HepG2 (cell line): ENCODE measurements around the gene TREML4. TPM values are rescaled to one million over a fixed set of nuclear protein-coding genes. Genes with fewer than 3 reads are reported as not detected.

Experiments used
- ATAC-seq: fragments of 200-7000 bp; cut with Tn5 transposase; 3 replicates; pipeline ENCODE4 v1.9.1; 2020; ENCODE audit warnings: mild to moderate bottlenecking, moderate library complexity
- BruUV-seq: library from RNA; stranded (reverse); fragments of 400-500 nt; replicated peaks from 2 replicates; lab custom pipeline; 2021; lab: Mats Ljungman, UMichigan
- CTCF ChIA-PET: fragments of 300-600 bp; formaldehyde crosslinking; extraction: SDS; loops from one replicate; lab custom pipeline; 2021; ENCODE audit warnings: low total read pairs, inconsistent platforms, low intra/inter-chr PET ratio; lab: Yijun Ruan, JAX
- POLR2A ChIA-PET: fragments of 350-600 bp; sonication (Branson Sonifier 250); formaldehyde crosslinking; loops from one replicate; lab custom pipeline; 2020; ENCODE audit warnings: antibody characterized with exemption, inconsistent platforms; lab: Yijun Ruan, JAX
- DNase-seq: peaks from one replicate; pipeline ENCODE4 v3.0.0-alpha.2; 2015; ENCODE audit warnings: low spot score
- FAIRE-seq: peaks from 3 replicates; lab custom pipeline; 2011; peaks lifted over from hg19 to GRCh38; lab: Jason Lieb, UNC
- H2AFZ ChIP-seq: one replicate; pipeline ENCODE4 v1.6.1; 2011; ENCODE audit warnings: low read length, inconsistent platforms
- H3K27ac ChIP-seq: fragments of 300-600 bp; 3 replicates; pipeline ENCODE4 v1.8.0; 2011; ENCODE audit warnings: mixed run types, mild to moderate bottlenecking, mixed read lengths, low read length, inconsistent platforms; ENCODE audit not compliant: insufficient read depth; ENCODE audit errors: extremely low read length
- H3K27me3 ChIP-seq, 2 experiments: fragments of 200-600 bp in 1 of 2; 2 replicates in 1 of 2; 3 replicates in 1 of 2; pipeline versions ENCODE4 v1.6.0 to v1.8.0; 2011; ENCODE audit warnings: low read length in 2 of 2, mild to moderate bottlenecking in 2 of 2, moderate library complexity in 2 of 2, inconsistent platforms in 1 of 2; ENCODE audit not compliant: insufficient read depth in 2 of 2, control insufficient read depth in 1 of 2
- H3K36me3 ChIP-seq, 2 experiments: fragments of 200-600 bp in 1 of 2; replicated peaks in 1 of 2; 2 replicates in 1 of 2; 3 replicates in 1 of 2; pipeline versions ENCODE4 v1.5.1 to v1.8.0; 2011; ENCODE audit warnings: low read length in 2 of 2, inconsistent platforms in 1 of 2; ENCODE audit not compliant: insufficient read depth in 2 of 2, control insufficient read depth in 1 of 2
- H3K4me1 ChIP-seq: 2 replicates; pipeline ENCODE4 v1.5.1; 2012; ENCODE audit warnings: low read length, inconsistent platforms; ENCODE audit not compliant: insufficient read depth
- H3K4me2 ChIP-seq: 2 replicates; pipeline ENCODE4 v1.6.0; 2011; ENCODE audit warnings: low read depth, low read length, inconsistent platforms
- H3K4me3 ChIP-seq, 3 experiments: fragments of 200-600 bp in 1 of 3; sonication (generic), shearing (Covaris generic) in 1 of 3; replicated peaks in 1 of 3; 2 replicates each; pipeline ENCODE4 v1.5.1; 2011 to 2016; ENCODE audit warnings: low read length in 3 of 3, inconsistent platforms in 2 of 3, low read depth in 2 of 3, mild to moderate bottlenecking in 2 of 3, control low read depth in 1 of 3, mixed read lengths in 1 of 3; ENCODE audit not compliant: insufficient read depth in 1 of 3
- H3K79me2 ChIP-seq: one replicate; pipeline ENCODE4 v1.6.1; 2011; ENCODE audit warnings: low read length, inconsistent platforms; ENCODE audit not compliant: insufficient read depth
- H3K9ac ChIP-seq: 2 replicates; pipeline ENCODE4 v1.6.0; 2011; ENCODE audit warnings: mild to moderate bottlenecking, low read depth, low read length, inconsistent platforms; ENCODE audit not compliant: insufficient read depth
- H3K9me3 ChIP-seq: 2 replicates; pipeline ENCODE4 v1.5.1; 2012; ENCODE audit warnings: mild to moderate bottlenecking, low read length
- H4K20me1 ChIP-seq: 2 replicates; pipeline ENCODE4 v1.6.0; 2011; ENCODE audit warnings: inconsistent platforms, mild to moderate bottlenecking, low read length, moderate library complexity; ENCODE audit not compliant: insufficient read depth
- ELF3 ChIP-seq: IDR thresholded peaks from 2 replicates; pipeline ENCODE4 v1.6.1; 2016; ENCODE audit warnings: missing genetic modification reagents, missing compliant biosample characterization
- ELF4 ChIP-seq: sonication (generic); formaldehyde crosslinking; IDR thresholded peaks from 2 replicates; pipeline ENCODE4 v1.5.0; 2020; ENCODE audit warnings: missing genetic modification reagents, mild to moderate bottlenecking, moderate library complexity, borderline replicate concordance
- REPIN1 ChIP-seq: sonication (generic); formaldehyde crosslinking; IDR thresholded peaks from 2 replicates; pipeline ENCODE4 v1.8.0; 2022; ENCODE audit warnings: missing genetic modification reagents, low read depth, mild to moderate bottlenecking, borderline replicate concordance
- RFXANK ChIP-seq: IDR thresholded peaks from 2 replicates; pipeline ENCODE4 v1.6.1; 2016
- TOPORS ChIP-seq: sonication (generic); formaldehyde crosslinking; IDR thresholded peaks from 2 replicates; pipeline ENCODE4 v1.8.0; 2023; ENCODE audit warnings: mild to moderate bottlenecking, missing genetic modification reagents
- ZNF282 ChIP-seq: fragments of 450-650 bp; IDR thresholded peaks from 2 replicates; pipeline ENCODE4 v1.6.1; 2018; ENCODE audit not compliant: partially characterized antibody
- ZNF605 ChIP-seq: sonication (generic); formaldehyde crosslinking; IDR thresholded peaks from 2 replicates; pipeline ENCODE4 v1.8.0; 2022; ENCODE audit warnings: mild to moderate bottlenecking, missing genetic modification reagents
- ZNF777 ChIP-seq: sonication (generic); formaldehyde crosslinking; IDR thresholded peaks from 2 replicates; pipeline ENCODE4 v1.4.0; 2020; ENCODE audit warnings: missing genetic modification reagents
- ZNF883 ChIP-seq: sonication (generic); formaldehyde crosslinking; IDR thresholded peaks from 2 replicates; pipeline ENCODE4 v1.5.1; 2020; ENCODE audit warnings: mild to moderate bottlenecking, missing genetic modification reagents; ENCODE audit errors: not compliant biosample characterization
- WGBS: methylation state at CpG from one replicate; pipeline ENCODE4 v1.1.6; 2017; ENCODE audit warnings: low lambda C conversion rate; 5-methylcytosine and 5-hydroxymethylcytosine counted together
- in situ Hi-C: cut with HindIII; loops from 2 replicates; pipeline ENCODE4 v1.10.0; 2017; ENCODE audit warnings: low pct_unique_long_range_greater_than_20kb; ENCODE audit not compliant: extremely low pct_ligation_motif_present
- intact Hi-C: fragments of 100-400 bp; cut with micrococcal nuclease; formaldehyde crosslinking; loops from one replicate; pipeline ENCODE4 v1.10.0; 2022; ENCODE audit not compliant: unreplicated experiment
- polyA plus RNA-seq, 8 experiments: library from polyadenylated mRNA; depleted of rRNA in 3 of 8; stranded (reverse) in 7 of 8; unstranded in 1 of 8; fragments of >200 nt; fragmentation: Illumina TruSeq in 4 of 8; extraction: Trizol in 4 of 8; gene quantifications; 2 replicates each; pipeline versions ENCODE4 v1.2.1 to v1.2.3, GENCODE V29; 2011 to 2016; ENCODE audit warnings: low read depth in 4 of 8, missing spikeins in 1 of 8, mixed read lengths in 1 of 8; ENCODE audit not compliant: insufficient read depth in 1 of 8
- total RNA-seq, 5 experiments: library from RNA; depleted of rRNA; stranded (reverse); fragments of >200 nt; fragmentation: Illumina TruSeq; extraction: Trizol; gene quantifications; 2 replicates each; pipeline ENCODE4 v1.2.3, GENCODE V29; 2016; ENCODE audit warnings: low read depth in 1 of 5
- TF ChIP-seq, protein P1 (sequence below): sonication (generic); formaldehyde crosslinking; IDR thresholded peaks from 2 replicates; pipeline ENCODE4 v1.8.0; 2022; ENCODE audit warnings: mild to moderate bottlenecking, missing genetic modification reagents, borderline replicate concordance
- TF ChIP-seq, protein P2 (sequence below): sonication (generic); formaldehyde crosslinking; IDR thresholded peaks from 2 replicates; pipeline ENCODE4 v1.4.0; 2020; ENCODE audit warnings: missing genetic modification reagents, mild to moderate bottlenecking, borderline replicate concordance
- TF ChIP-seq, protein P3 (sequence below): sonication (generic); formaldehyde crosslinking; IDR thresholded peaks from 2 replicates; pipeline ENCODE4 v1.4.0; 2020; ENCODE audit warnings: missing genetic modification reagents, borderline replicate concordance
- TF ChIP-seq, protein P4 (sequence below): IDR thresholded peaks from 2 replicates; pipeline ENCODE4 v1.6.1; 2016; ENCODE audit warnings: mild to moderate bottlenecking, missing biosample characterization, missing genetic modification reagents

TREML4 gene
- total and polyA plus RNA-seq, 2 of the 13 experiments (the other 11 are each of a cell fraction or from before 2014, with no cell fraction given) = not detected

DNA sequence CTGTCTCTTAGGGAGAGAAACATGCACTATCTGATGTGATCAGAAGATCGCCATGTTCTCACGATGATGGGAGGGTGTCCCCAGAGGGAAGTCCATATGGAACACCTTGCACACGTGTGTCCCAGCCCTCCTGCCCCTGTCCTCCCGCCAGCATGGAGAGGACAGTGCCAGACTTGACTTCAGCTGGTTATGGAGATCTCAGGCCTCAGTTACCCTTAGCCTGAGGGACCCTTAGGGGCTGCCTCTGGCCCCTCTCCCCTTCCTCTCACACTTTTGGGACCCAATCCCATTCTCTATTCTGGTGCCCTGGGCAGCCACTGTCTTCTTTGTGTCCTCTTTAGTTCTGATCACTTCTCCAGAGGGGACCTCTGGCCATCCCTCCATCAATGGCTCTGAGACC, 1.6 kb downstream of the TREML4 start:
- ATAC-seq = no peak

DNA sequence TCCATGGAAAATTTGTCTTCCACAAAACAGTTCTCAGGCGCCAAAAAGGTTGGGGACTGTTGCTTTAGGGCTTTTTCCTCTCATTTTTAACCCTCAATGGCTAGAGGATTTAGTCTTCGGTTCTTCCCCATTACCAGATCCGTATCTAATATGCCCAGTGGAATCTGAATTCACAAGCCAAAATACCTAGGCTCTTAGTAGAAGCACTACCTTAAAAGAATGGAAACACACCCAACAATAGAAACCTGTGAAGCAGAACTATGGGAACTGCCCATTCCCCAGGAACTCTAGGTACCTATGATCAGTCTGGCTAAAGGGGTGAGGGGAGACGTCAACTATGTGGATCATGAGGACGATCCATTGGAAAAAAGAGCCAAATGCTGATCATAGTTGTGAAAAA, 3.1 kb downstream of the TREML4 start:
- ChIA-PET POLR2A (no interaction called here), CTCF (no interaction called here)
- intact Hi-C loops = no loop called here
- WGBS = 4% methylated on average over 5 of the region's 5 CpGs
- H3K4me3 ChIP-seq = no peak overlapping the region
- no peaks in the 10 kb centered on the region for H3K9me3 ChIP-seq
- H3K4me1 ChIP-seq = no peaks in the 10 kb centered on the region
- H3K36me3 ChIP-seq = no peaks in the 10 kb centered on the region
- no peak for FAIRE-seq
- H3K27me3 ChIP-seq = peaks cover 0 to 17% of the 10 kb centered on the region in 2 experiments; a peak in 2 of 5 replicates
- no peak overlapping the region for H3K9ac ChIP-seq
- H4K20me1 ChIP-seq = no peaks in the 10 kb centered on the region
- BruUV-seq = no TSS peak
- H2AFZ ChIP-seq = no peak overlapping the region
- no peak overlapping the region for H3K4me2 ChIP-seq
- no peaks in the 10 kb centered on the region for H3K79me2 ChIP-seq
- no peak overlapping the region for H3K27ac ChIP-seq
- TF ChIP-seq ELF3 (CRISPR knock-in tag) (no peak), TOPORS (CRISPR knock-in tag) (no peak), ZNF282 (no peak), ZNF777 (CRISPR knock-in tag) (no peak)
- TF ChIP-seq, protein P1, sequence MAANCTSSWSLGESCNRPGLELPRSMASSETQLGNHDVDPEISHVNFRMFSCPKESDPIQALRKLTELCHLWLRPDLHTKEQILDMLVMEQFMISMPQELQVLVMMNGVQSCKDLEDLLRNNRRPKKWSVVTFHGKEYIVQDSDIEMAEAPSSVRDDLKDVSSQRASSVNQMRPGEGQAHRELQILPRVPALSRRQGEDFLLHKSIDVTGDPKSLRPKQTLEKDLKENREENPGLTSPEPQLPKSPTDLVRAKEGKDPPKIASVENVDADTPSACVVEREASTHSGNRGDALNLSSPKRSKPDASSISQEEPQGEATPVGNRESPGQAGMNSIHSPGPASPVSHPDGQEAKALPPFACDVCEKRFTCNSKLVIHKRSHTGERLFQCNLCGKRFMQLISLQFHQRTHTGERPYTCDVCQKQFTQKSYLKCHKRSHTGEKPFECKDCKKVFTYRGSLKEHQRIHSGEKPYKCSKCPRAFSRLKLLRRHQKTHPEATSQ (CRISPR knock-in tag) = no peak
- TF ChIP-seq, protein P2, sequence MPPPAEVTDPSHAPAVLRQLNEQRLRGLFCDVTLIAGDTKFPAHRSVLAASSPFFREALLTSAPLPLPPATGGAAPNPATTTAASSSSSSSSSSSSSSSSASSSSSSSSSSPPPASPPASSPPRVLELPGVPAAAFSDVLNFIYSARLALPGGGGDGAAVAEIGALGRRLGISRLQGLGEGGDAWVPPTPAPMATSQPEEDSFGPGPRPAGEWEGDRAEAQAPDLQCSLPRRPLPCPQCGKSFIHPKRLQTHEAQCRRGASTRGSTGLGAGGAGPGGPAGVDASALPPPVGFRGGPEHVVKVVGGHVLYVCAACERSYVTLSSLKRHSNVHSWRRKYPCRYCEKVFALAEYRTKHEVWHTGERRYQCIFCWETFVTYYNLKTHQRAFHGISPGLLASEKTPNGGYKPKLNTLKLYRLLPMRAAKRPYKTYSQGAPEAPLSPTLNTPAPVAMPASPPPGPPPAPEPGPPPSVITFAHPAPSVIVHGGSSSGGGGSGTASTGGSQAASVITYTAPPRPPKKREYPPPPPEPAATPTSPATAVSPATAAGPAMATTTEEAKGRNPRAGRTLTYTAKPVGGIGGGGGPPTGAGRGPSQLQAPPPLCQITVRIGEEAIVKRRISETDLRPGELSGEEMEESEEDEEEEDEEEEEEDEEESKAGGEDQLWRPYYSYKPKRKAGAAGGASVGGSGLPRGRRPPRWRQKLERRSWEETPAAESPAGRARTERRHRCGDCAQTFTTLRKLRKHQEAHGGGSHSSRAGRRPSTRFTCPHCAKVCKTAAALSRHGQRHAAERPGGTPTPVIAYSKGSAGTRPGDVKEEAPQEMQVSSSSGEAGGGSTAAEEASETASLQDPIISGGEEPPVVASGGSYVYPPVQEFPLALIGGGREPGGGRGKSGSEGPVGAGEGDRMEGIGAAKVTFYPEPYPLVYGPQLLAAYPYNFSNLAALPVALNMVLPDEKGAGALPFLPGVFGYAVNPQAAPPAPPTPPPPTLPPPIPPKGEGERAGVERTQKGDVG = no peak
- TF ChIP-seq, protein P3, sequence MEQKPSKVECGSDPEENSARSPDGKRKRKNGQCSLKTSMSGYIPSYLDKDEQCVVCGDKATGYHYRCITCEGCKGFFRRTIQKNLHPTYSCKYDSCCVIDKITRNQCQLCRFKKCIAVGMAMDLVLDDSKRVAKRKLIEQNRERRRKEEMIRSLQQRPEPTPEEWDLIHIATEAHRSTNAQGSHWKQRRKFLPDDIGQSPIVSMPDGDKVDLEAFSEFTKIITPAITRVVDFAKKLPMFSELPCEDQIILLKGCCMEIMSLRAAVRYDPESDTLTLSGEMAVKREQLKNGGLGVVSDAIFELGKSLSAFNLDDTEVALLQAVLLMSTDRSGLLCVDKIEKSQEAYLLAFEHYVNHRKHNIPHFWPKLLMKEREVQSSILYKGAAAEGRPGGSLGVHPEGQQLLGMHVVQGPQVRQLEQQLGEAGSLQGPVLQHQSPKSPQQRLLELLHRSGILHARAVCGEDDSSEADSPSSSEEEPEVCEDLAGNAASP (CRISPR knock-in tag) = no peak
- no peak for ATAC-seq
- no peak for DNase-seq
- in situ Hi-C loops = no loop called here

More for the DNA sequence above, 1.6 kb downstream of the TREML4 start:
- Histone ChIP-seq H3K4me1 (no peaks in the 10 kb centered on the region), H3K27ac (no peak overlapping the region), H4K20me1 (no peaks in the 10 kb centered on the region), H3K9me3 (no peaks in the 10 kb centered on the region), H3K4me2 (no peak overlapping the region)
- FAIRE-seq = no peak
- in situ Hi-C loops = no loop called here
- no TSS peak for BruUV-seq
- intact Hi-C loops = no loop called here
- TF ChIP-seq ELF4 (CRISPR knock-in tag) (no peak), RFXANK (CRISPR knock-in tag) (no peak), ZNF605 (CRISPR knock-in tag) (no peak), ZNF883 (CRISPR knock-in tag) (no peak), REPIN1 (no peak)
- TF ChIP-seq, protein P4, sequence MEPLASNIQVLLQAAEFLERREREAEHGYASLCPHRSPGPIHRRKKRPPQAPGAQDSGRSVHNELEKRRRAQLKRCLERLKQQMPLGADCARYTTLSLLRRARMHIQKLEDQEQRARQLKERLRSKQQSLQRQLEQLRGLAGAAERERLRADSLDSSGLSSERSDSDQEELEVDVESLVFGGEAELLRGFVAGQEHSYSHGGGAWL (CRISPR knock-in tag) = no peak
- TF ChIP-seq, all 625 proteins: peak for 0
- ChIA-PET CTCF (no interaction called here), POLR2A (no interaction called here)
- no peak overlapping the region for H3K9ac ChIP-seq
- DNase-seq = no peak
- peaks cover 0 to 12% of the 10 kb centered on the region in 2 experiments; a peak in 2 of 5 replicates for H3K27me3 ChIP-seq
- 10% methylated on average over 4 of the region's 4 CpGs for WGBS
- H3K79me2 ChIP-seq = no peaks in the 10 kb centered on the region
- no peak overlapping the region for H2AFZ ChIP-seq
- no peak overlapping the region for H3K4me3 ChIP-seq
- H3K36me3 ChIP-seq = no peaks in the 10 kb centered on the region
